HL-60/S4 treated with phorbol 12-myristate 13-acetate at 8.2 ng/mL for 4 days and 3 days (cell line): ENCODE data around the gene CD99.
"Not testable (repeated sequence)": the region's sequence is repeated elsewhere in the genome, so short reads cannot be mapped to it uniquely, and the experiment has no call there.

ENCODE experiments used
- in situ Hi-C: fragments of 300-500 bp; cut with MboI; formaldehyde crosslinking; loops from 2 replicates; pipeline ENCODE4 v1.15.0; 2022; ENCODE audit warnings: low sequenced_read_pairs

CD99 gene

GRCh38 chrX:2719774-2720447, 28.8 kb downstream of the CD99 start:
- in situ Hi-C loops, result no loop called here

- in situ Hi-C loops, result no loop called here
These were observed 32.3 kb downstream of the CD99 start for GRCh38 chrX:2723286-2723879.

- in situ Hi-C loops, result not testable (repeated sequence)
These were observed 36.2 kb downstream of the CD99 start for GRCh38 chrX:2727264-2727663.

DNA sequence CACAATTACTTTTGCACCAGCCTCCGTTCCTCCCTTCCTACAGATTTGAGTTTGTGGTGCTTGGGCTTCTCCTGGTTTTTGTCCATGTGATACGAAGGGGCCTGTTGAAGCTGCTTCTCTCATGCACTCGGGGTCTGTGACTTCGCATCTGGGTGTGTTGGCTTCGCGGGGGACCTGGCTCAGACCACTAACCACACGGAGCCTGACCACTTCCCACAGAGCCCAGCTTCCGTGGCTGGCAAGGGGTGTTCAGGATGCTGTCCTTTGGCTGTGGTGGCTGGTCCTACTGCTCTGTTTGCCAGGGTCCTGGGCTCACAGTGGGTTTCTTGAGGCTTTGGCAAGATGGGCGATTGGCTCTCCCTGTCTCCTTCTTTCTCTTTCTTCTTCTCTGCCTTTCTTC, 41.0 kb downstream of the CD99 start:
- in situ Hi-C loops, result no loop called here

- in situ Hi-C loops, result no loop called here
These were observed 41.6 kb downstream of the CD99 start for GRCh38 chrX:2732649-2733048.

DNA sequence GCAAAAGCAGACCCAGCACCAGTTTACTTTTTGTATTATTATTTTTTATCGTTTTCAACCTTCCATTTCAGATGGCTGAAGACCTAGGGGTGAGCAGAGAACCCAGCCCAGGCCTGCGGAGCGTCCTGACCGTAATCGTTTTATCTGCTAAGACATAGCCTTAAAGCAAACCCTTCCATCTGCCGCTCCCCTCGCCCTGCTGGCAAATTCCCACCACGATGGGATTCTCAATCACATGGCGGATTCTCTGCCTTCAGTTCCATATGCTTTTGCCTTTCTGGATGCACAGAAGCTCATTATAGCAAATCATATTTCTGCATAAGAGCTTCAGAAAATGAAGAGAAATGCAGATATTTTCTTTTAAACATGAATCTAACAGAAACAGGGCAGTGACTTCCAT, 42.2 kb downstream of the CD99 start:
- in situ Hi-C loops, result no loop called here

DNA sequence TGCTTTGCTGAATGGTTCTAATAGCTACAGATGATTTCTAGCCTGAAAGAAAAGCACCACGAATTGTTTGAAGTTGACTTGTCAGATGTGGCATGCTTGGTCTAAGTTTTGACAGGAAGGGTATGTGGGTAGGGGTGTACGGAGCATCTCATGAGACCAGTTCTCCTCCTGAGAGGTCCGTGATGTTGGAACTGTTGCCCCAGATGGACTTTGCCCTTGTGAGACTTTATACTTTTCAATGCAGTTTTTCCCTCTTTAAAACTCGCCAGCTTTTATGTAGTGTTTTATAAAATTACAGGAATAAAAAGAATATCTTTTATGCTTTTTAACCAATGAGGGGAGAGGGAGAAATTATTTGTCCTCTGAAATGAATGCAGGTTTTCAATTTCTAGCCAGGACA, 44.2 kb downstream of the CD99 start:
- in situ Hi-C loops, result no loop called here

GRCh38 chrX:2740672-2741071, 49.6 kb downstream of the CD99 start:
- in situ Hi-C loops, result no loop called here

DNA sequence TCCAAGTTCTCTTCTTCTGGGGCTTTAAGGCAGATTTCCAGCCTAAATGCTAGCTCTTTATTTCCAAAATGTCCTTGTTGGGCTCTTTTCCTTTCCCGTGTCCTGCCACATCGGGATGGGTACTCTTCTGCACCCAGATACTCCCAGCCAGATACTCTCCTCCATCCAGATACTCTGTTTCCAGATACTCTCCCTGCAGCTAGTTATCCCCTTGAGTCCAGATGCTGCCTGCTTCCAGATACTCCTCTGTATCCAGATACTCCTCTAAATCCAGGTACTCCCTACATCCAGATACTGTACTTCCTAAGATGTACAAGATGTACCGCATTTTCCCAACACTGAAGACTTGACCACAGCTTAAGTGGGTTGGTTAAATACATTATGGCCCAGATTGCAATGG, 50.3 kb downstream of the CD99 start:
- in situ Hi-C loops, result no loop called here

GRCh38 chrX:2746250-2746649, 55.2 kb downstream of the CD99 start:
- in situ Hi-C loops, result not testable (repeated sequence)

- in situ Hi-C loops, result no loop called here
These were observed 57.2 kb downstream of the CD99 start for GRCh38 chrX:2748171-2748814.

DNA sequence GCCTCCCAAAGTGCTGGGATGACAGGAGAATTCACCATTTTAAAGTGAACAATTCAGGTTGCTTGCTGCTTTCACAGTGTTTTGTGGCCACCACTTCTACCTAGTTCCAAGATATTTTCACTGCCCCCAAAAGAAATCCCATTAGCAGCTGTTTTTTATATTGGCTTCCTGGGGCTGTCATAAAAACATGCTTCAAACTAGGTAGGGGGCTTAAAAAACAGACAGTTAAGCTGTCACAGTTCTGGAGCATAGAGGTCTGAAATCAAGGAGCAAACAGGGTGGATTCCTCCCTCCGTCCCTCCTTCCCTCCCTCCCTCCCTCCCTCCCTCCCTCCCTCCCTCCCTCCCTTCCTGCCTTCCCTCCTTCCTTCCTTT, 57.7 kb downstream of the CD99 start:
- in situ Hi-C loops, result no loop called here

GRCh38 chrX:2751291-2751690, 60.2 kb downstream of the CD99 start:
- in situ Hi-C loops, result no loop called here

DNA sequence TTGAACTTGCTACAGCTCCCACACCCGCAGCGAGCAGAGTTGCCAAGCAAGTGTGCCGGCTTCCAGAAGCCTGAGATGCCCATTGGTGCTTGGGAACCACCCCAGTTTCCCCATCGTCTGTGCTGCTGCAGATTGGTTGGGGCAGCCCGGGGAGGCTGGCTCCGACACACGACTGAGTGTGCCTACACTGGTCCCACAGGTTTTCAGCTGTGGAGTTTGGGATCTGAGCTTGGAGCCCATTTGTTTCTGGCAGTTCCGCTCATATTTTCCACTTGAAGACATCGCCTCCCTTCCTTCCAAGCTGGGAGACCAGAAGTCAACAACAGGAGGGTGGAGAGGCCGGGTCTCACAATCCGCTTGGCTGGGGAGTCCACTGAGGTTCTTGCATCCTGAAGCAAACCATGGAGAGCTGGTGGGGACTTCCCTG, 60.8 kb downstream of the CD99 start, which contains the start of gene XG:
Gene XG (plus strand): TSS at position 167 of the 427 bp plus-strand sequence. CDS start 235 bp downstream, at position 402.
- in situ Hi-C loops, result not testable (repeated sequence)

- in situ Hi-C loops, result not testable (repeated sequence)
These were observed 61.3 kb downstream of the CD99 start for GRCh38 chrX:2752441-2752840.

GRCh38 chrX:2755163-2755715, 64.1 kb downstream of the CD99 start:
- in situ Hi-C loops, result not testable (repeated sequence)

DNA sequence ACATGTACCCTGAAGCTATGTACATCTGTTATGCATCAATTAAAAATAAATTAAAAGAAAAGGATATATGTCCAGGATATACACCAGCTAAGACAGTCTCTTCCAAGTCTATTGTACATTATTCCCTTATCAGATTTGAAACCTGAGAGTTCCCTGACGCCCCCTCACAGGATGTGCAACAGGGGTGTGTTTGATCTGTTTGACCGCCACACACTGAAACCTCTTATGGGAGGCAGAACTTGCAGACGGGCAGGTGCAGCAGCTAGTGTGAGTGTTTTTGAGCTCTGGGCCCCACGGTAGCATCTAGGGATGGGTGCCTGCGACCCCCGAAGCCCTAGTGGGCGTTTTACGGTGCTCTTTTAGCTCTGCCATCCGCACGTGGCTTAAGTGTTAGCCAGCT, 65.5 kb downstream of the CD99 start:
- in situ Hi-C loops, result no loop called here

- in situ Hi-C loops, result no loop called here
These were observed 70.2 kb downstream of the CD99 start for GRCh38 chrX:2761246-2761645.

DNA sequence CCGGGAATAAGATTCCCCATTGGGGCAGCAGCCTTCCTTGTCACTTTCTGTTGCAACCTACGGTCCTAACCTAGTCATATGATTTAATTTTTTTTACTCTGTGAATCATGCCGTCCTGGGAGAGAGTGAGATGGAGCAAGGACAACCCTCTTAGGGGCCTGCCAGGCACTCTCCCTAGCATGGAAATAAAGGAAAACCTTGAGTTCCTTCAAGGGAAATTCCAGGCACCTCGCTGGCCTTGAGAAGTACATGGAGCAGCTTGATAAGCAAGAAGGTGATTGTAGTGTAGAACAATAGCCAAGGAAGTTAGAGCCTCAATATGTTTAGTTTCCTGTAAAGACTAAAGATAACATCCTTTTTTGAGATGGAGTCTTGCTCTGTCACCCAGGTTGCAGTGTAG, 71.6 kb downstream of the CD99 start:
- in situ Hi-C loops, result not testable (repeated sequence)

- in situ Hi-C loops, result not testable (repeated sequence)
These were observed 73.9 kb downstream of the CD99 start for GRCh38 chrX:2764766-2765548.

GRCh38 chrX:2765549-2765830, 74.4 kb downstream of the CD99 start:
- in situ Hi-C loops, result no loop called here
